ENCODE data around the gene CMIP.
"Not testable (repeated sequence)": the region's sequence is repeated elsewhere in the genome, so short reads cannot be mapped to it uniquely, and the experiment has no call there.

The CMIP gene

DNA sequence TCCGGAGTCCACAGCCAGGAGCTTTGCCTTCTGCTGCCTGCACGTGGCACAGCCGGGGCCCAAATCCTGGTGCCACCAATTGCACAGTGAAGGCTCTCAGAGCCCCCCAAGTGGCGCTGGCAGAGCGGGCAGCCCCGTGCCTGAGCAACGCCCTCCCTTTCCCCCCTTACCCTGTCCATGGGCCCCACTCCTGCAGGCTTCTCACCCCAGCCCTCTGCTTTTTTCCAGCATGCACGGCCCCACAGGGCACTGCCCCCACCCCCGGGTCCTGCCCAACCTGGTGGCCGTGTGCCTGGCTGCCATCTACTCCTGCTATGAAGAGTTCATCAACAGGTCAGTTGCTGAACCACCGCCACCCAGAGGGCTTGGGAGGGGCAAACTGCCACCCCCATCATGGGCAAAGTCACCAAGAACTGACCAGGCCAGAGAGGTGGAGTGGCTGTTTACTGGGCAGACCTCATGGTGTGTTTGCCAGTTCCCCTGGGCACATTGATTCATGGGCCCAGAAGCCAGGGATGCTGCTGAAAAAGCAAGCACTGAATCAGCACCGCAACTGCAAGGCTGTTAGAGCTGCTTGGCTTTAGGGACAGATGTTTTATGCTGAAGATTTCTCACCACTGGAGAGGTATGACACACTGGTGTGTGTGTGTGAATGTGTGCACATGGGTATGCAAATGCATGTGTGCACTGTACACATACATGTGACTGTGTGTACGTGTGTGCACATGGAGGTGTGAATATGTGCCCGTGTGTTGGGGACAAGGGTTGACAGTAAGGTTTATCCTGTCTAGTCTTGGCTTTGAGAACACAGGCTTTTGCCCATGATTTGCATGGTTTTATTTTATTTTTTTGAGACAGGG lies 227.4 kb downstream of the CMIP start:
- no peak for DNase-seq

DNA sequence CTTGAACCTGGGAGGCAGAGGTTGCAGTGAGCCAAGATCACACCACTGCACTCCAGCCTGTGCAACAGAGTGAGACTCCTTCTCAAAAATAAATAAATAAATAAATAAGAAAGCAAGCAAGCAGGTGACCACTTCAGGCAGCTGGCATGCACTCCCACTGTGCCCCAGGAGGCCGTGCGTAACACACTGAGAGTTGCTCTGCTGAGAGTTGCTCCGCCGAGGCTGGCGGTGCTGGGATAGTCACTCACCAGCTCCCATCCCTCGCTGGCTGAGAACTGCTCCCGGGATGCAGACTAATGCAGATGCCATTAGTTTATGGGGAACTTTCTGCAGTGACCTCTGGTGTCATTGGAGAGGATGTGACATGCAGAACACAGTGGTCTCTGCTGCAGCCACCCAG lies 228.8 kb downstream of the CMIP start:
- DNase-seq = no peak

DNA sequence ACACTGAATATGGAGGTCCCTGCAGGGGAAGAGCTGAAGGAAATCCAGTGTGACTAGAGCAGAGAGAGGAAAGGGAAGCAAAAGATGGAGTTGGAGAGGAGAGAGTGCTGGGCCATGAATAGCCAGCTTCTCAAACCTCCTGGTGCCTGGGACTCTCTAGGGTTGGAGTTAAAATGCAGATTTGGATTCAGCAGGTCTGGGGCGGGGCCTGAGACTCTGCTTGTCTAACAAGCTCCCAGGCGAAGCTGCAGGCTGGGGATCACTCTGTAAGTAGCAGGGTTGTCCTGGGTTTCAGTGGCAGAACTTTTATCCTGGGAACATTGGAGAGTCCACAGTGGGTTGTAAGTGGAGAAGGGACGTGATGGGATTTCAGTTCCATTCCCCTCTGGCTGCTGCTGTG lies 231.1 kb downstream of the CMIP start:
- DNase-seq = no peak

DNA sequence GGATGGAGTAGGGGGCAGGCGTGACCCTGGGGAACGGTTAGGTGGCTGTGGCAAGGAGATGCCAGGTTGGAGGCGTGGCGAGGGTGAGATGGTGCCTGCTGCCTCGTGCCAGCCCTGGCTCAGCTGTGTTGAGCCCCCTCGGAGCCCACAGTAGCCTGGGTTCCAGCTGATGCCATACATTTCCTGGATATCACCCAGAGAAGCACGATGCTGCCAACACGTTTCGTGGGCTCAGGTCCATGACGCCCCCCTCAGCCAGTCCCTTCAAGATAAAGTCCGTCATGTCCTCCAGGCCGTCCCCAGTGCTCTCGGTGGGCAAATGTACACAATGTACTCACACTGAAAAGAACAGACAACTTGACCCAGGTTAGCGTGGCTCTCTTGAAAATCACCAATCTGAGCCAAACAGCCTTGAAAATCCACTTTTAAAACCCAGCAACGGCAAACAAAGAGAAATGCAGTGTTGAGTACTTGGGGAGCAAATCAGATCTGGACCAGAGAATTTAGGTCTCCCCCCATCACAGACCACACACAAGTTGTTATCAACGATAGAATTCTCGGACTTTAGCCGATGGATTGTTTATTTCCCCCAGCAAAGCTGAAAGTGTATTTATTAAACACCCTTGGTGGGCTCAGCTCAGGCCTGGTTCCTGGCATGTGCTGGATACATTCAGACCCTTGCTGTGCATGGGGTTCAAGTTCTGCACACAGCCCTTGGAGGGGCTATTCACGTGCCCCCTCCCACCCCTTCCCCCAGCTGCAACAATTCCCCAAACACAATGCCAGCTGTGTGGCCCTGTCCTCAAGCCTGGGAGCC lies 231.7 kb downstream of the CMIP start:
- no peak for DNase-seq

DNA sequence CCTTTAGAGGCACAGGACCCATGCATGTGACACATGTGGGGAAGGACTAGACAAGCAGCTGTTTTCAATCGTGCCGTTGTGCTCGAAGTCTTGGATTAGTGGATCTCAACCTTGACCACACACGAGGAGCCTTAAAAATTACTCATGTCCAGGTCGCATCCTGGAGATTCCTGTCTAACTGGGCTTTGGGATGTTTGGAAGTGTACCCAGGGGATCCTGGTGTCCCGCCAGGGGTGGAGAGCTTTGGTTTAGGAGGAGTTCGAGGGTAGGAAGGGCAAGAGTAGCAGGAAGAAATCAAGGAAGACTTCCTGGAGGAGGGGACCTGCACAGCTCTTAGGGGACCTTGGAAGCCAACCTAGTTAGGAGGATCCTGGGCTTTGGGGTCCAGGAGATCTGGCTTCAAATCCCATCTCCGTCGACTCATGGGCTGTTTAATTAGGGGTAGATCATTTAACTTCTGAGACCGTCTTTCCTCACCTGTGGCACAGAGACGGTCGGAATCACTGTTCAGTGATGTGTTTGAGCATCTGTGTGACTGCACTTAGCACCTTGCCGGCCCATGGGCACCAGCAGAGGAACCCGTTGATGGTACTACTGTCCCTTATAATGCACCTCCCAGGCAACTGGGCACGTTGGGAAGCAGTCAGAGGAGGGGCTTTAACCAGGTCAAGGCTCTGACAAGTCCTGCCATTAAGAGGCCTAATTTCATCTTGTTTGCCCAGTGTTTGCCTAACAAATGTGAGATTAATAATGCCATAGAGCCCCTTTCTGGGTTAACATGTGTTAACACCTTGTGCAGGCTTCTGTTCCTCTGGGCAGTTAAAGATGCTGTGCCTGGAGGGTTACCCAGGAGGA lies 232.5 kb downstream of the CMIP start:
- no peak for DNase-seq

DNA sequence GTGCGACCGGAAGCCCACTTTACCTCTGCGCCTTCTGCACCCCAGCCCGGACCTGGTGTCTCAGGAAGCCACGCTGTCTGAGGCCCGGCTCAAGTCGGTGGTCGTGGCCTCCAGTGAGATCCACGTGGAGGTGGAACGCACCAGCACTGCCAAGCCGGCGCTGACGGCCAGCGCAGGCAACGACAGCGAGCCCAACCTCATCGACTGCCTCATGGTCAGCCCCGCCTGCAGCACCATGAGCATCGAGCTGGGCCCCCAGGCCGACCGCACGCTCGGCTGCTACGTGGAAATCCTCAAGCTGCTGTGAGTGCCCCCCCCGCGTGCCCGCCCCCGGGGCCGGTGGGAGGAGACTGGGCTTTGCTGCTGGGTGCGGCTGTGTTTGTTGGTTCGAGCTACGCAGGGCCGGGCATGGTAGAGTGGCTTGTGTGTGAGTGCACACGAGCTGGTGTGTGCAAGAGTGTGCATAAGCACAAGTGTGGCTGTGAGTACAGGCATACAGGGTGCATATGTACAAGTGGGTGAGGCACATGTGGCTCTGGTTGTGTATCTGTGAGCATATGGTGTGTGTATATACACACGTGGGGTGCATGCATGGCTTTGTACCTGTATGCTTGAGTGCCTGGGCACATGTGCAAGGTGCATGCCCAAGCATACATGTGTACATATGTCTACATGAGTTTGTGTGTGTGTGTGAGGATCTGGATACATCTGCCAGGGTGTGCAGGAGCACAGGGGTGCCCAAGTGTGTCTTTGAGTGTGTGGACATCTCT lies 233.9 kb downstream of the CMIP start:
- DNase-seq = no peak

DNA sequence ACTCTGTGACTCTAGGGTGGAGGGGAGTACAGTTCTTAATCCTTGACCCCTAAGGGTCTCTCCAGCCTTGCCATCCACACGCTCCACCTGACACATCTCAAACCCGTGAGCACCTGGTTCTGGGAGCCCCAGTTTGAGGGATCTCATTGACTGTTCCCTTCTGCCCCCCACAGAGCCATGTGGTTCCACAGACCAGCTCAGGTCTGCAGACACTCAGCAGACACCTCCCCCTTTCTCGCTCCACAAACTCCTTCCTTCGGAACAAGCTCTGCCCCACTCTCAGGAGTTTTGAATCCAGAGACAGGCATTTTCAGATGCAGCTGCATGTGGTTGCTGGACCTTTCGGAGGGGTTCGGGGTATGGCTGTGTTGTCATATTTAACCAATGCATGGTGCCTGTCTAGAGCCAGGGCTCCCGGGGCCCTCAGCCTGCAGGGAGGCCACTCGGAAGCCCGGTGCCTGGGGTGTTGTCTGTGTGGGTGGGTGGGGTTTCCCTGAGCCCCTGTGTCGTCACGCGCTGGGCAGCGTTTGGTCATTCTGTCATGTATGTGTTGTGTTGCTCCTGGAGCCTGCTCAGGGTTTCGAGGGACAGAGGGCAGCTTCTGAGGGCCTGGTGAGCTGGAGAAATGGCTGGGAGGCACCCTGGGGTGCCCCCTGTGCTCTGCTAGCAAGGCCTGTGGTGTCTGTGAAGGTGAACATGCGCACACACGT lies 235.3 kb downstream of the CMIP start:
- no peak for DNase-seq

DNA sequence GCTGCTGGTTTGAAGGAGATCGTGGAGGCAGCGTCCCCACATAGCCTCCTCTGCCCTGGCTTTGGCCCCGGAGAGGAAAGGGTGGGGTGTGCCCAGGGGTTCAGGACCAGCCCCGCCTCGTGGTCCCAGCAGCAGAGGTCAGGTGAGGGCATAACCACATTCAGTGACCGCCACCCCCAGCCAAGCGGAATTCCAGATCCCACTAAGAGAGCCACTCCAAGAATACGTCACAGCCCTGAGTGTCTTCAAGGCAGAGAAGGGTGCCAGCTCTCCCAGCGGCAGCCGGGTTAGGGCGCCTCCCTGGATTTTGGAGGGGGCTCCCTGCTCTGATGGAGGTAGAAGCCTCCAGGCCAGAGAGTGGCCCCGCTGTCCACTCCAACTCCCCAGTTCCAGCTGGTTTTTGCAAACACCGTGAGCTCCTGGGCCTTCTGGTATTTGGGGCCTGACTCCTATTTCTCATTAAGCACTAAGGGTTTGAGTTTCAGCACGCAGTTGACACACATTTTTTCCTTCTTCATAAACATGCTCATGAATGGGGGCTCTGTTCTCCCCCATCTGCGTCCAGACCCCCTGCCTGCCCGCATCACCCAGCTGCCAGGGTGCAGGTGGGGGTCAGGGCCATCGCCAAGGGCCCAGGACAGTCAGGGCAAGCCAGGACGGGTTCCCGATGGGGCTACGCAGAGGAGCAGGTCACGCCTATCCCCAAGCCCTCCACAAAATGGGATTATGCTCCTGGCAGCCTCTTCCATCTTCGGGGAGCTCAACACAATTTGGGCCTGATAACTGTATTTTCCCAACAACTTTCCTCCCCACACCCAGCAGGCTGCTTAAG lies 236.1 kb downstream of the CMIP start:
- DNase-seq = no peak

DNA sequence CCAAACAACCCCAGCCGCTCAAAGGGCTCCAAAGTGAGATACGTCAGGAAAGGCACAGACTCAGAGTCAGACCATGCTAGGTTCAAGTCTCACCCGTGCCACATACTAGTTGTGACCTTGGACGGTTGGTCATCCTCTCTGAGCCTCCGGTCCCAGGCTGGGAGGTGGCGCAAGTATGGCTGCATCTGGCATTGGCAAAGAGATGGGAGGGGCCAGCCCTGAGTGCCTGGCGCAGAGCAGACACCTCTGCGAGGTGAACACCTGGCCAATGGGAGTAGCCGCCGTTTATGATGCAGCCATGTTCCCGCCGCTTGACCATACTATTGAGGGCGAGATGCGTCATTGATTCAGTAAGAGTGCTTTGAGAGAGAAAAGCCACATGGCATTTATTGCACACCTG lies 236.7 kb downstream of the CMIP start:
- DNase-seq = no peak

DNA sequence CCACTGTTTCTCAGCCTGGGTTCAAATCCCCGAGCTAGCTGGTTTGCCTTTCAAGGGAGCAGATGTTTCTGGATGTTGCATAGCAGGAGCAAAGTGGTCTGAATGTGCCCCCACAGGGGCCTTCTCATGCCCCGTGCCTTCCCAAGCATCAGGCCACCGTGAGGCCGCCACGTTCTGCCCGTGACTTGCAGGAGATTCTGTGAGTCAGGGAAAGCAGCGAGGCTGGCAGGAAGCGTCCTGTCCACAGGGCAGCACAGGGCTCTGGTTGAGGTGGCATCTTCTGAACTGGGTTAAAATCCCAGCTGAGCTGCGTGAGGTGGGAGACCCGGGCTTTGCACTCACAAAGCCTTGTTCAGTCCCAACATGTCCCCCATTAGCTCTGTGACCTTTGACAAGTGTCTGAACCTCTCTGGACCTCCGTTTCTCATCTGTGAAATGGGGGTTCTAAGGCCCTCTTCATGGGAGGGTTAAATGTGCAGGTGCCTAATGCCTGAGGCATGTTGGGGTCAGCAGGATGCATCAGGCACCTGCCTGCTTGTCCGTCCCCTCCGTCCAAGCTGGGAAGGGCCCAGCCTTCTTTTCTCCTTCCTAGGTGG lies 239.7 kb downstream of the CMIP start:
- DNase-seq = no peak

DNA sequence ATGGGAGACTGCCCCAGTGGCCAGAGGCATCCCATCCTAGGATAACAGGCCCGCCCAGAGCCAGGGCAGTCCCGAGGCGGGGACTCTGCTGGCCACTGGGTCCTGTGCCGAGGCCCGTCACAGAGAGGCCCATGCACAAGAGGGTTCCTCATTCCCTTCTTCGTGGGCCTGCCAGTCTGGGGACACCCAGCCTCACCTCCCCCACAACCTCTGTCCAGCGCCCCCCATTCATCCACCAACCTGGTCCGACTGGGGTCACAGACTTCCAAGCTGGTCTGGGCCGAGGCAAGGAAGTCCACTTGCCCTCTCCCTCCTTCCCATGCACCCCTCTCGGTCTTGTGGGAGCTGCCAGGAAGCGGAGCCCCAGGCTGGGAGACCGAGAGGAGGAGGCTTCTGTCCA lies 240.3 kb downstream of the CMIP start:
- DNase-seq = no peak

DNA sequence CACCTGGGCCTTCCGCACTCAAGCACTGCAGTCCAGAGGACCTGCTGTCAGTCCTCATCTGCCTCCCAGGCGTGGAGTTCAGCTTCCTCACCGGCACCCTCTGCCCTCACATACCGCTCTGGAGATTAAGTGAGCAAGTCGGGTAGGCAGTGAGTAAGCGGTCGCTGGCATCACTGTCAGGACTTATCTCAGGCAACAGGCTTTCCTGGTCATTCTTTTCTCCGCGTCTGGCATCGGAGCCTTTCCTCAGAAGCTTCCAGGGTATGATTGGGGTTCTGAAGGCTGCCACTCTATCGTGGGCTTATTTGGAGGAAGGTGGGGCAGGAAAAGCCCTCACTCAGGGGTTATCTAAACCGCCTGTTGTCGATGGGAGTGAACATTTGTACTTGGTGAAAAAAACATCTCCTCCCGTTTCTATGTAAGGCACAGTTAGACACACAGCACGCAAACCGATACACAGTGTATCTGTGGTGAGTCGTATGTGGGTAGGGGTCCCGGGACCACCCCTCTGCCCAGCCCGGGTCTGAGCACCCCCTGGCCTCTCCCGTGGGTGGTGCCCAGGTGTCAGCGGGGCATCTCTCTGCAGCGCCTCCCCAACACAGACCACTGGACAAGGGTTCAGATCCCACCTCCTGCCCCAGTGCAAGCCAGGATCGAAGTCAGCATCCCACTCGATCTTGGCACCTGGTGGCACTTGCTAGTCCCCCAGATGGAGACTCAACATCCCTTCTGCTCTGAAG lies 242.0 kb downstream of the CMIP start:
- no peak for DNase-seq

DNA sequence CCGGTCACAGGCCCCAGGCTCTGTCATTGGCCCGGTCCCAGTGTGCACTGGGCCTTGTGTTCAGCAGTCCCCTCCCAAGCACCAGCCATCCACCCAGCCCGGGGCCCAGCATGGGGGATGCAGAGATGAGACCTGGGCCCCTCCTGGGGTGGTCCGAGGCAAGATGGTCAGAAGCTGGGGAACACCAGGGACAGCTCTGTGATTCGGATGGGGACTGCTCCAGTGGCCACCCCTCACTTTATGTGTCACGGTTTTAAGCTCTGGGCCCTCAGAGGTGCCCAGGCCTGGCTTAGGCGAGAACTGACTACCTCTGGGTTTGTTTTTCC lies 242.5 kb downstream of the CMIP start:
- no peak for DNase-seq

DNA sequence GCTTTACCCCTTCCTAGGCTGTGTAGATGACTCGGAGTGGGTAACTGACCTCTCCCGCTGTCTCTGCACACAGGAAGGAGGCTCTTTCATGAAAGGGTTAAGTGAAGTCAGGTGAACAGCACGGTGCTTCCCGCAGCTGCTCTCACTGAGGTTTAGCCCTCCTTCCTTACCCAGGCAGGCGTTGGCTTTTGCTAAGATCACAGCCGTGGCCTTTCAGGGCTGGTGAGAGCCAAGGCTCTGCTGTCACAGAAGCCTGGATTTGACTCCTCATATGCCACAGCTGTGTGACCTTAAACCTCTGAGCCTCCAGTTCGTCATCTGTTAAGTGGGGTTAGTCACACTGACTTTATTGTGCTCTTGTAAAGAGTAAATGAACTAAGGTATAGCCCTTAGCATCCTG lies 243.6 kb downstream of the CMIP start:
- DNase-seq = no peak

DNA sequence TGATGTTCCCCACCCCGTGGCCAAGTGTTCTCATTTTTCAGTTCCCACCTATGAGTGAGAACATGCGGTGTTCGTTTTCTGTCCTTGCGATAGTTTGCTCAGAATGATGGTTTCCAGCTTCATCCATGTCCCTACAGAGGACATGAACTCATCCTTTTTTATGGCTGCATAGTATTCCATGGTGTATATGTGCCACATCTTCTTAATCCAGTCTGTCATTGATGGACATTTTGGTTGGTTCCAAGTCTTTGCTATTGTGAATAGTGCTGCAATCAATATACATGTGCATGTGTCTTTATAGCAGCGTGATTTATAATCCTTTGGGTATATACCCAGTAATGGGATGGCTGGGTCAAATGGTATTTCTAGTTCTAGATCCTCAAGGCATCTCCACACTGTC lies 244.2 kb downstream of the CMIP start:
- DNase-seq = not testable (repeated sequence)

DNA sequence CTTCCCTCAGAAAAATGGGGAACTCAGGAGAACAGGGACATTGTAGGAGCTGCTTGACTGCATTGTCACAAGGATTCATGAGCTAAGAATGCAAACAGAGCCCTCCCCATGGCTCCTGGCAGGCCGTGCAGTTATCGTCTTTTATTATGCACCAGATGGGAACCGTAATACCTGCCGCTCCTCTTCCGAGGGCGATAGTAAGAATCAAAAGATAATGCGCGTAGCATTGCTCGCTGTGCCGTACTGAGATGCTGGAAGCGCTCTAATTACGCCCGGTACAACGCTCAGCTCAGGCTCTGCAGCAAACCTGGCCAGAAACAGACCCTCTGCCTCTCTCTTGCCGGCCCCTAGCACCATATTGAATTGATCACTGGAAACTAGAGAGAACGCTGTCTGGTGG lies 247.4 kb downstream of the CMIP start:
- no peak for DNase-seq

DNA sequence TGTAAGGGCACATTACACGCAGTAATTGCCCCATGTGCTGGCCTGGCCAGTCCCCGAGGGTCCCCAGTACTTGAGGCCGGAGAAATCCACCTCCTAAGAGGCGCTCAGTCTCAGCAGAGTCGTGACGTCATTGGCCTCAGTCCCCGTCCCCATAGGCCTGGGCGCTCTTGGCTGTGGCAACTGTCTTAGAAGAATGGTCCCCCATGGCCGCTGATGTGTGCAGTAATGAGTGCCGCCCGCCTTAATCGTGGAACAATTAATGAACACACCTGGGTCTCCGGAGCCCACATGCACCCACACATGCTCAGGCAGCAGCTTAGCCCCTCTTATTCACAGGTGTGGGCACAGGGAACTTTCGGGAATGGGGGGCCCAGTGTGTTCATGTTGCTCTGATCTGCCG lies 248.0 kb downstream of the CMIP start:
- DNase-seq = no peak

DNA sequence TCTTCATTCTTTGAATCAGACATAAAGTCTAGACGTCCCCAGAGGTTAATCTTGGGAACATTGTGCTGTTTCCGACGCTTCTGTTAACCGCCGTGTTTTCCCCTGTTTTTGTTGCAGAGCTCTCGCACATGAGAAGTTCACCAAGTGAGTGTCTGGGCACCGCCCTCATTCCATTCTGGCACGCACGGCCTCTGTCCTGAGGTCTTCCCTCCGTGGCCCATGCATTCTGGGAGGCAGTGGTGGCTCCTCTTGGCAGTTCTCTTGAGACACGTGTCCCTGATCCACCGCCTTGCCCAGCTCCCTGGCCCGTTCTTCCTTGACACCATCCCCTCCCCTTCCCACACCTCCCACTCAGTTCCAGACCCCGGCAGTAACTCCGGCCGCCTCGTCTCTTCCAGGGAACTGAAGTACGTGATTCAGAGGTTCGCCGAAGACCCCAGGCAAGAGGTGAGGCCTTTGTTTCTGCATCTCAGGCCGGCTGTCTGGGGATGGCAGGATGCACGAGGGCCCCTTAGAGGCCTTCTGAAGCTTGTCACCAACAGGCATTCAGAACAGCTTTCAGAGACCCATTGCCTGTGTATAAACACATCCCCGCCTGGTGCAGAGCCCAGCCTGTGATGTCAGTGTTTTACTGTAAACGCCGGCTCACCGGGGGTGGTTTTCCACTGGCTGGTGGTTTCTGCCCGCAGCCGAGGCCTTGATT lies 248.6 kb downstream of the CMIP start:
- no peak for DNase-seq

DNA sequence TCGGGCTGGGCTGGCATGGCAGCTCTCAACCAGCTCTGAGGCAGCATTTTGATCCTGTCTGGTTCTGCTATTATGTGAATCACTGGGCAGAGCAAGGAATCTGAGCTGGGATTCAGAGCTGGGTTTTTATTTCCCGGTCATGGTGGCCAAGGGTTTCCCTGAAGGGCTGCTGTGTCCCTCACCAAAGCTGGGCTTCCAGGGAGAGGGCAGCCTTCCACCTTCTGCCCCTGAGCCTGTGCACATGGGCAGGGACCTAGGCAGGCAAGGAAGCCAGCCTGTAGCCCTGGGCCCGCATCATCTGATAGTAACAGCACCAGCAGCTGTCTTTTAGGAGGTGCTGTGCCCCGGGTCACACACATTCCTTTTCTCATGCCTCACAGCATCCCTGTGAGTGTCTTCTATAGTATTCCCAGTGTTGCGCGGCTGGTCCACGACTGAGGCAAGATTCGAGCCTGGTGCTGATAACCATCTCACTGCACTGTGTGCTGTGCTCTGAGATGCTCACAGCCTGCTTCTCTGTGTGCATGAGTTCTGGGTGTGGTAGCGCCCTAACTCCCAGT lies 249.2 kb downstream of the CMIP start:
- DNase-seq = no peak

Data from activated CD4-positive, alpha-beta T cell treated with anti-CD3 and anti-CD28 coated beads, Interleukin-2, amount 50 U/mL, for 16 hours (primary cell).